Peyer's patch (tissue), 4 donors: Measurements from ENCODE around the gene SLC2A4RG. TPM values are rescaled to one million over a fixed set of nuclear protein-coding genes. Genes with fewer than 3 reads are reported as not detected.

Source experiments
- DNase-seq, 3 donors: peaks; one replicate each; pipeline ENCODE4 v3.0.0-alpha.2; 2017 to 2019
- H3K27ac ChIP-seq, 4 donors: fragments of 200-600 bp; sonication (generic); one replicate each; pipeline ENCODE4 v1.5.1; 2016 to 2019
- H3K27me3 ChIP-seq, 2 donors: fragments of 200-600 bp; sonication (generic); one replicate each; pipeline ENCODE4 v1.5.1; 2019
- H3K36me3 ChIP-seq, 3 donors: fragments of 200-600 bp; sonication (generic); one replicate each; pipeline ENCODE4 v1.5.1; 2016 to 2019
- H3K4me1 ChIP-seq, 4 donors: fragments of 200-600 bp; sonication (generic); one replicate each; pipeline ENCODE4 v1.5.1; 2016 to 2019
- H3K4me3 ChIP-seq, 4 donors: fragments of 200-600 bp; sonication (generic); 1 replicate in 3 of 4; 2 replicates in 1 of 4; pipeline ENCODE4 v1.5.1; 2016 to 2019; ENCODE audit warnings: mild to moderate bottlenecking in 1 of 4
- H3K9me3 ChIP-seq, 4 donors: fragments of 200-600 bp; sonication (generic); one replicate each; pipeline ENCODE4 v1.5.1; 2016 to 2019; ENCODE audit warnings: mild to moderate bottlenecking in 1 of 4
- CTCF ChIP-seq, 6 experiments: fragments of 450-650 bp in 4 of 6; fragments of 200-600 bp in 2 of 6; sonication (generic) in 1 of 6; IDR thresholded peaks; one replicate each; pipeline ENCODE4 v1.5.1; 2017 to 2019; ENCODE audit warnings: antibody characterized with exemption in 6 of 6, mild to moderate bottlenecking in 3 of 6, moderate library complexity in 1 of 6
- POLR2A ChIP-seq, 2 donors: fragments of 450-650 bp; IDR thresholded peaks; one replicate each; pipeline ENCODE4 v1.5.1; 2017; ENCODE audit warnings: antibody characterized with exemption in 2 of 2, mild to moderate bottlenecking in 2 of 2, moderate library complexity in 2 of 2
- total RNA-seq, 4 donors: library from RNA; depleted of rRNA; stranded (reverse); fragments of >200 nt; gene quantifications; one replicate each; pipeline ENCODE4 v1.1.0, GENCODE V29; 2016

The SLC2A4RG gene
- total RNA-seq, 4 donors from 2014 or later: 34.2 to 54.5 (median 40.4) TPM

GRCh38 chr20:63697868-63698545 lies 41.6 kb upstream of the SLC2A4RG start:
- H3K4me1 ChIP-seq: peaks cover 9 to 36% (median 15%) of the 10 kb centered on the region in 4 donors
- TF ChIP-seq CTCF (IDR thresholded peaks at IDR 0.05) (no peak), POLR2A (IDR thresholded peaks at IDR 0.05) (no peak)
- peak overlapping the region in 2 of 4 donors; percentile 17 to 75 for H3K27ac ChIP-seq
- H3K36me3 ChIP-seq: peaks cover 0 to 15% (median 0%) of the 10 kb centered on the region in 3 donors
- DNase-seq: peak in 1 of 3 donors; percentile 49
- no peaks in the 10 kb centered on the region for H3K27me3 ChIP-seq
- H3K9me3 ChIP-seq: no peaks in the 10 kb centered on the region
- no peak overlapping the region for H3K4me3 ChIP-seq

GRCh38 chr20:63698739-63699465 lies 40.7 kb upstream of the SLC2A4RG start:
- Histone ChIP-seq H3K9me3 (no peaks in the 10 kb centered on the region), H3K36me3 (peaks cover 0 to 15% (median 0%) of the 10 kb centered on the region in 3 donors), H3K27me3 (no peaks in the 10 kb centered on the region), H3K4me1 (peaks cover 9 to 35% (median 15%) of the 10 kb centered on the region in 4 donors), H3K27ac (peak overlapping the region in 3 of 4 donors; percentile 38 to 75 (median 45)), H3K4me3 (no peak overlapping the region)
- DNase-seq: peak in 2 of 3 donors; percentile 57 to 62
- TF ChIP-seq CTCF (IDR thresholded peaks at IDR 0.05): no peak
- TF ChIP-seq POLR2A (IDR thresholded peaks at IDR 0.05): no peak

GRCh38 chr20:63699466-63700198 lies 39.9 kb upstream of the SLC2A4RG start:
- Histone ChIP-seq H3K4me3 (no peak overlapping the region), H3K27me3 (no peaks in the 10 kb centered on the region), H3K27ac (peak overlapping the region in 3 of 4 donors; percentile 38 to 75 (median 45)), H3K36me3 (peaks cover 0 to 17% (median 0%) of the 10 kb centered on the region in 3 donors), H3K4me1 (peaks cover 9 to 35% (median 15%) of the 10 kb centered on the region in 4 donors), H3K9me3 (no peaks in the 10 kb centered on the region)
- TF ChIP-seq POLR2A (IDR thresholded peaks at IDR 0.05) (no peak), CTCF (IDR thresholded peaks at IDR 0.05) (no peak)
- peak in 1 of 3 donors; percentile 45 for DNase-seq

GRCh38 chr20:63700199-63701050 lies 39.2 kb upstream of the SLC2A4RG start:
- peak in 1 of 3 donors; percentile 47 for DNase-seq
- Histone ChIP-seq H3K27me3 (no peaks in the 10 kb centered on the region), H3K4me3 (no peak overlapping the region), H3K4me1 (peaks cover 9 to 35% (median 15%) of the 10 kb centered on the region in 4 donors), H3K9me3 (no peaks in the 10 kb centered on the region), H3K27ac (no peak overlapping the region), H3K36me3 (peaks cover 0 to 22% (median 0%) of the 10 kb centered on the region in 3 donors)
- no peak for TF ChIP-seq POLR2A (IDR thresholded peaks at IDR 0.05)
- TF ChIP-seq CTCF (IDR thresholded peaks at IDR 0.05): no peak

GRCh38 chr20:63701051-63701328 lies 38.6 kb upstream of the SLC2A4RG start:
- TF ChIP-seq CTCF (IDR thresholded peaks at IDR 0.05) (no peak), POLR2A (IDR thresholded peaks at IDR 0.05) (no peak)
- H3K27me3 ChIP-seq: no peaks in the 10 kb centered on the region
- no peaks in the 10 kb centered on the region for H3K9me3 ChIP-seq
- DNase-seq: no peak
- H3K4me1 ChIP-seq: peaks cover 9 to 37% (median 15%) of the 10 kb centered on the region in 4 donors
- peaks cover 0 to 27% (median 0%) of the 10 kb centered on the region in 3 donors for H3K36me3 ChIP-seq
- no peak overlapping the region for H3K4me3 ChIP-seq
- no peak overlapping the region for H3K27ac ChIP-seq
